Vagina (tissue), 2 donors: Measurements from ENCODE around the gene KRTAP10-10. TPM values are rescaled to one million over a fixed set of nuclear protein-coding genes. Genes with fewer than 3 reads are reported as not detected.
"Not testable (repeated sequence)": the region's sequence is repeated elsewhere in the genome, so short reads cannot be mapped to it uniquely, and the experiment has no call there.

ENCODE experiments used
- DNase-seq, 2 donors: peaks; one replicate each; pipeline ENCODE4 v3.0.0-alpha.2; 2017; ENCODE audit errors: extremely low spot score in 2 of 2
- H3K27ac ChIP-seq: fragments of 200-600 bp; sonication (generic); one replicate; pipeline ENCODE4 v1.5.1; 2019
- H3K27me3 ChIP-seq: fragments of 200-600 bp; sonication (generic); one replicate; pipeline ENCODE4 v1.5.1; 2019
- H3K36me3 ChIP-seq, 2 donors: fragments of 200-600 bp; sonication (generic); one replicate each; pipeline ENCODE4 v1.5.1; 2017 to 2019
- H3K4me1 ChIP-seq: fragments of 200-600 bp; sonication (generic); one replicate; pipeline ENCODE4 v1.5.1; 2019
- H3K4me3 ChIP-seq, 2 donors: fragments of 200-600 bp; sonication (generic); 1 replicate in 1 of 2; 2 replicates in 1 of 2; pipeline ENCODE4 v1.5.1; 2016 to 2019
- H3K9me3 ChIP-seq: fragments of 200-600 bp; sonication (generic); one replicate; pipeline ENCODE4 v1.5.1; 2019
- CTCF ChIP-seq, 3 experiments: fragments of 450-650 bp in 2 of 3; fragments of 200-600 bp in 1 of 3; sonication (generic) in 1 of 3; IDR thresholded peaks; one replicate each; pipeline ENCODE4 v1.5.1; 2017 to 2019; ENCODE audit warnings: antibody characterized with exemption in 3 of 3, mild to moderate bottlenecking in 2 of 3, moderate library complexity in 2 of 3
- POLR2A ChIP-seq, 2 donors: fragments of 450-650 bp; IDR thresholded peaks; one replicate each; pipeline ENCODE4 v1.6.1; 2017; ENCODE audit warnings: antibody characterized with exemption in 2 of 2, mild to moderate bottlenecking in 2 of 2, moderate library complexity in 2 of 2
- POLR2AphosphoS5 ChIP-seq, 2 donors: sonication (generic); formaldehyde crosslinking; IDR thresholded peaks; one replicate each; pipeline ENCODE4 v1.9.0; 2017; ENCODE audit warnings: antibody characterized with exemption in 2 of 2, mild to moderate bottlenecking in 2 of 2, low read depth in 1 of 2; ENCODE audit not compliant: insufficient read depth in 1 of 2
- intact Hi-C: fragments of 100-400 bp; cut with DNase I; formaldehyde crosslinking; loops from one replicate; pipeline ENCODE4 v1.15.1; 2023
- total RNA-seq: library from RNA; depleted of rRNA; stranded (reverse); fragments of >200 nt; gene quantifications from one replicate; pipeline ENCODE4 v1.2.3, GENCODE V29; 2016

KRTAP10-10 gene
- total RNA-seq, 1 donor from 2014 or later, result not detected

GRCh38 chr21:44596068-44596725 lies 41.0 kb upstream of the KRTAP10-10 start:
- Histone ChIP-seq H3K36me3 (no peaks in the 10 kb centered on the region), H3K9me3 (no peaks in the 10 kb centered on the region), H3K4me3 (no peak overlapping the region), H3K27ac (no peak overlapping the region), H3K4me1 (no peaks in the 10 kb centered on the region), H3K27me3 (no peaks in the 10 kb centered on the region)
- no peak for TF ChIP-seq CTCF (IDR thresholded peaks at IDR 0.05)
- no peak for TF ChIP-seq POLR2AphosphoS5 (IDR thresholded peaks at IDR 0.05; ENCODE audit: insufficient read depth in 1 of 2, low read depth in 1 of 2)
- no peak for TF ChIP-seq POLR2A (IDR thresholded peaks at IDR 0.05)
- DNase-seq, result peak; percentile 75 to 79
- intact Hi-C loops, result no loop called here

GRCh38 chr21:44598061-44598460 lies 39.1 kb upstream of the KRTAP10-10 start:
- Histone ChIP-seq H3K4me3 (no peak overlapping the region), H3K9me3 (no peaks in the 10 kb centered on the region), H3K36me3 (no peaks in the 10 kb centered on the region), H3K4me1 (no peaks in the 10 kb centered on the region), H3K27me3 (no peaks in the 10 kb centered on the region), H3K27ac (no peak overlapping the region)
- intact Hi-C loops, result no loop called here
- no peak for TF ChIP-seq CTCF (IDR thresholded peaks at IDR 0.05)
- no peak for TF ChIP-seq POLR2A (IDR thresholded peaks at IDR 0.05)
- TF ChIP-seq POLR2AphosphoS5 (IDR thresholded peaks at IDR 0.05; ENCODE audit: insufficient read depth in 1 of 2, low read depth in 1 of 2), result no peak
- no peak for DNase-seq

GRCh38 chr21:44599264-44600029 lies 37.7 kb upstream of the KRTAP10-10 start:
- Histone ChIP-seq H3K4me1 (no peaks in the 10 kb centered on the region), H3K27me3 (no peaks in the 10 kb centered on the region), H3K27ac (no peak overlapping the region), H3K36me3 (no peaks in the 10 kb centered on the region), H3K4me3 (no peak overlapping the region), H3K9me3 (no peaks in the 10 kb centered on the region)
- DNase-seq, result no peak
- TF ChIP-seq POLR2AphosphoS5 (IDR thresholded peaks at IDR 0.05; ENCODE audit: insufficient read depth in 1 of 2, low read depth in 1 of 2) (no peak), CTCF (IDR thresholded peaks at IDR 0.05) (no peak), POLR2A (IDR thresholded peaks at IDR 0.05) (no peak)
- intact Hi-C loops, result no loop called here

GRCh38 chr21:44600118-44600978 lies 36.8 kb upstream of the KRTAP10-10 start, which contains the start of gene KRTAP10-7:
Gene KRTAP10-7 (plus strand): TSS chr21:44600597. CDS start chr21:44600622, 25 bp downstream.
- H3K36me3 ChIP-seq, H3K4me3 ChIP-seq, H3K4me1 ChIP-seq, H3K27ac ChIP-seq, DNase-seq, H3K9me3 ChIP-seq, H3K27me3 ChIP-seq, intact Hi-C loops: not testable (repeated sequence)

GRCh38 chr21:44601091-44601490 lies 36.1 kb upstream of the KRTAP10-10 start:
- H3K9me3 ChIP-seq, H3K27ac ChIP-seq, H3K4me1 ChIP-seq, H3K27me3 ChIP-seq, H3K36me3 ChIP-seq, H3K4me3 ChIP-seq, intact Hi-C loops: not testable (repeated sequence)
- DNase-seq, result peak in 1 of 2 donors; percentile 65
